Measurements from ENCODE around the gene KCTD14.

KCTD14 gene

DNA sequence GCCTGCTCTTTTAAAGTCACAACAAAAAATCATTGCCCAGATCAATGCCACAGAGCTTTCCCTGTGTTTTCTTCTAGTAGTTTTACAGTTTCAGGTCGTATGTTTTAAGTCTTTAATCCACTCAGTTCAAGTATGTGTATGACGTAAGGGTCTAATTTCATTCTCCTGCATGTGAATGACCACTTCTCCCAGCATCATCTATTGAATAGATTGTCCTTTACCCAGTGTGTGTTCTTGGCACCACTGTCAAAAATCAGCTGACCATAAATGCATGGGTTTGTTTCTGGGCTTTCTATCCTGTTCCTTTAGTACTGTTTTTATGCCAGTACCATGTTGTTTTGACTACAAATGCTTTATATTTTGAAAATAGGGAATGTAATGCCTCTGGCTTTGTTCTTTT is 56.7 kb downstream of the KCTD14 start:
- no peak overlapping the region for H3K18ac ChIP-seq (ENCODE audit: low read length)
- H2BK120ac ChIP-seq (ENCODE audit: low read depth, low read length): no peak overlapping the region
- H3K4ac ChIP-seq (ENCODE audit: low read depth, low read length): no peak overlapping the region
- H3K36me3 ChIP-seq (ENCODE audit: control insufficient read depth, insufficient read depth, low read length): no peaks in the 10 kb centered on the region
- no peak overlapping the region for H2AK5ac ChIP-seq (ENCODE audit: low read length)
- H3K4me1 ChIP-seq (ENCODE audit: control insufficient read depth, low read depth, low read length): no peaks in the 10 kb centered on the region
- H2BK15ac ChIP-seq (replicated peaks; ENCODE audit: low read depth): no peak overlapping the region
- no peaks in the 10 kb centered on the region for H3K79me2 ChIP-seq (ENCODE audit: control insufficient read depth, insufficient read depth, low read length)
- H3K79me1 ChIP-seq (ENCODE audit: low read length): no peaks in the 10 kb centered on the region
- no peak overlapping the region for H3K56ac ChIP-seq (ENCODE audit: low read length)
- no peak overlapping the region for H4K8ac ChIP-seq (ENCODE audit: low read depth, low read length)
- no peaks in the 10 kb centered on the region for H3K27me3 ChIP-seq (ENCODE audit: insufficient read depth, low read length, poor library complexity)
- H4K5ac ChIP-seq (ENCODE audit: low read length): no peak overlapping the region
- H2BK5ac ChIP-seq (ENCODE audit: low read length): no peak overlapping the region
- H3K4me3 ChIP-seq (ENCODE audit: low read length): no peak overlapping the region
- H3K4me2 ChIP-seq (ENCODE audit: low read length): no peak overlapping the region
- no CpG with 5 or more reads among the region's 2 CpGs for WGBS (ENCODE audit: extremely low coverage, insufficient coverage, low lambda C conversion rate)
- H3K9ac ChIP-seq (ENCODE audit: low read length): no peak overlapping the region
- DNase-seq: no peak
- no peak overlapping the region for H3K23ac ChIP-seq (ENCODE audit: low read length)
- no peak overlapping the region for H3K27ac ChIP-seq (ENCODE audit: low read depth, low read length)
